Adrenal gland (tissue), 12 donors: ENCODE results near the gene TH. TPM values are rescaled to one million over a fixed set of nuclear protein-coding genes. Genes with fewer than 3 reads are reported as not detected.

ENCODE experiments used
- DNase-seq, 7 donors: peaks; one replicate each; pipeline ENCODE4 v3.0.0-alpha.2; 2019 to 2020
- H3K27ac ChIP-seq, 5 donors: fragments of 200-600 bp; sonication (generic) in 4 of 5; 1 replicate in 3 of 5; 2 replicates in 2 of 5; pipeline versions ENCODE4 v1.5.1 to v1.8.0; 2016 to 2020; ENCODE audit warnings: mild to moderate bottlenecking in 1 of 5
- H3K27me3 ChIP-seq: fragments of 200-600 bp; 2 replicates; pipeline ENCODE4 v1.8.0; 2021
- H3K36me3 ChIP-seq, 2 donors: fragments of 200-600 bp; replicated peaks in 1 of 2; 1 replicate in 1 of 2; 2 replicates in 1 of 2; pipeline versions ENCODE4 v1.5.1 to v1.8.0; 2018 to 2022
- H3K4me1 ChIP-seq, 2 donors: fragments of 200-600 bp; replicated peaks in 1 of 2; 1 replicate in 1 of 2; 2 replicates in 1 of 2; pipeline versions ENCODE4 v1.5.1 to v1.8.0; 2018 to 2021
- H3K4me3 ChIP-seq, 4 donors: fragments of 200-600 bp; sonication (generic) in 3 of 4; one replicate each; pipeline ENCODE4 v1.5.1; 2016 to 2018
- H3K9me3 ChIP-seq, 3 donors: fragments of 200-600 bp; sonication (generic) in 1 of 3; replicated peaks in 1 of 3; 1 replicate in 2 of 3; 2 replicates in 1 of 3; pipeline versions ENCODE4 v1.5.1 to v1.8.0; 2016 to 2021
- POLR2A ChIP-seq, 2 donors: fragments of 450-650 bp; IDR thresholded peaks; one replicate each; pipeline ENCODE4 v1.6.1; 2017; ENCODE audit warnings: antibody characterized with exemption in 2 of 2, mild to moderate bottlenecking in 2 of 2, moderate library complexity in 1 of 2
- WGBS, 4 donors: extraction: QIAGEN DNeasy Blood & Tissue Kit in 2 of 4; methylation state at CpG; one replicate each; pipeline versions ENCODE4 v1.1.5 to v1.1.7; 2013 to 2017; 5-methylcytosine and 5-hydroxymethylcytosine counted together
- intact Hi-C, 2 donors: fragments of 100-400 bp; cut with DNase I; formaldehyde crosslinking; loops; one replicate each; pipeline versions ENCODE4 v1.14.1 to v1.15.0; 2022 to 2023
- polyA plus RNA-seq, 3 donors: library from polyadenylated mRNA; stranded (reverse); fragments of 200-250 nt in 2 of 3; fragments of 350-450 nt in 1 of 3; fragmentation: Illumina TruSeq in 1 of 3; extraction: RNeasy Lipid Tissue Mini Kit (QIAGEN cat#74804) in 1 of 3; gene quantifications; one replicate each; pipeline ENCODE4 v1.2.3, GENCODE V29; 2013 to 2014
- total RNA-seq, 9 donors: library from RNA; depleted of rRNA in 4 of 9; stranded (reverse); fragments of >200 nt in 4 of 9; fragments of 120-200 nt in 1 of 9; fragmentation: NEBNext Ultra II Directional in 1 of 9; extraction: Animal tissue kit (Norgen Biotek cat#: 25700) in 1 of 9; gene quantifications; one replicate each; pipeline versions ENCODE4 v1.1.0 to v1.2.4, GENCODE V29; 2013 to 2023
- TF ChIP-seq, protein P1 (sequence below), 6 experiments: fragments of 450-650 bp in 4 of 6; fragments of 200-600 bp in 2 of 6; sonication (generic) in 1 of 6; IDR thresholded peaks; 1 replicate in 5 of 6; 2 replicates in 1 of 6; pipeline versions ENCODE4 v1.5.1 to v1.8.0; 2016 to 2021; ENCODE audit warnings: antibody characterized with exemption in 6 of 6, mild to moderate bottlenecking in 2 of 6, moderate library complexity in 1 of 6
- donor health status: healthy with polysubstance abuse.
- donor health status: Bipolar disorder and iron deficiency.
- donor health status: DM: yes; HTN: yes; CAD: no.
- donor health status: DM: no; HTN: no; CAD: no.
- donor health status: DM: no; HTN: no; CAD: no.
- donor health status: DM: yes; HTN: yes; CAD: no.

Gene TH
- total and polyA plus RNA-seq, 12 donors, result 0.54 to 1,253 (median 55.2) TPM; not detected in 1

DNA sequence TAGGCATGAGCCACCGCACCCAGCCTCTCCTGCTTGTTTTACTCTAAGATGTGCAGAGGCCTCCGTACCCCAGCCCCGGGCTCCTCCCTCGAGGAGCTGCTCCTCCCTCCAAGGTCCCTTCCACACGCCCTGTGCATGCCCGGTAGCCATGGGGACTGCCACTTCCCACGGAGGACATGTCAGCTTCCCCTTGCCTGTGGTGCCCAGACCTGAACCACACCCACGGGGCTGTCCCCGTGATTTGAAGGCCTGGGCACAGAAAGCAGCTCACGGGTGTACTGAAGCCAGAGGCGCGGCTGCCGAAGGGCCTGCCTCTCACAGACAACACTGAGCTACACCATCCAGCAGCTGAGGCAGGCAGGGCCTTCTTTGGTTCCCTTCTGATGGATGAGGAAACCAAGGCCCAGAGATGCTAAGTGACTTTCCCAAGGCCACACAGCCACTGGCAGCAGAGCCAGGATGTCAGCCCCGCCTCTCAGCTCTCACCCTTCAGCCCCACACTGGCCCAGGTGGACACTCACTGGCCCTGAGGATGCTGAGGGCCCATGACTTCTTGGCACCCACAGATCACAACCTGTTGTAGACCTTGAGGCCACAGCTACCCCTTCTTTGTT lies 17.9 kb downstream of the TH start:
- Histone ChIP-seq H3K4me1 (peaks cover 0 to 6% of the 10 kb centered on the region in 2 donors), H3K9me3 (no peaks in the 10 kb centered on the region), H3K27ac (no peak overlapping the region), H3K4me3 (no peak overlapping the region), H3K27me3 (peaks cover 9% of the 10 kb centered on the region), H3K36me3 (no peaks in the 10 kb centered on the region)
- intact Hi-C loops, result loop anchor here (2.0 to 10.0 kb wide), 7 partner anchors 221 to 509 kb away; partner anchors contain the start of gene TNNI2 (in 1 of the 2)
- no peak for TF ChIP-seq POLR2A (IDR thresholded peaks at IDR 0.05)
- TF ChIP-seq, protein P1, sequence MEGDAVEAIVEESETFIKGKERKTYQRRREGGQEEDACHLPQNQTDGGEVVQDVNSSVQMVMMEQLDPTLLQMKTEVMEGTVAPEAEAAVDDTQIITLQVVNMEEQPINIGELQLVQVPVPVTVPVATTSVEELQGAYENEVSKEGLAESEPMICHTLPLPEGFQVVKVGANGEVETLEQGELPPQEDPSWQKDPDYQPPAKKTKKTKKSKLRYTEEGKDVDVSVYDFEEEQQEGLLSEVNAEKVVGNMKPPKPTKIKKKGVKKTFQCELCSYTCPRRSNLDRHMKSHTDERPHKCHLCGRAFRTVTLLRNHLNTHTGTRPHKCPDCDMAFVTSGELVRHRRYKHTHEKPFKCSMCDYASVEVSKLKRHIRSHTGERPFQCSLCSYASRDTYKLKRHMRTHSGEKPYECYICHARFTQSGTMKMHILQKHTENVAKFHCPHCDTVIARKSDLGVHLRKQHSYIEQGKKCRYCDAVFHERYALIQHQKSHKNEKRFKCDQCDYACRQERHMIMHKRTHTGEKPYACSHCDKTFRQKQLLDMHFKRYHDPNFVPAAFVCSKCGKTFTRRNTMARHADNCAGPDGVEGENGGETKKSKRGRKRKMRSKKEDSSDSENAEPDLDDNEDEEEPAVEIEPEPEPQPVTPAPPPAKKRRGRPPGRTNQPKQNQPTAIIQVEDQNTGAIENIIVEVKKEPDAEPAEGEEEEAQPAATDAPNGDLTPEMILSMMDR (IDR thresholded peaks at IDR 0.05), result no peak
- no peak for DNase-seq
- WGBS, 4 donors, result 54 to 67% (median 57%) methylated on average over 14 of the region's 14 CpGs

DNA sequence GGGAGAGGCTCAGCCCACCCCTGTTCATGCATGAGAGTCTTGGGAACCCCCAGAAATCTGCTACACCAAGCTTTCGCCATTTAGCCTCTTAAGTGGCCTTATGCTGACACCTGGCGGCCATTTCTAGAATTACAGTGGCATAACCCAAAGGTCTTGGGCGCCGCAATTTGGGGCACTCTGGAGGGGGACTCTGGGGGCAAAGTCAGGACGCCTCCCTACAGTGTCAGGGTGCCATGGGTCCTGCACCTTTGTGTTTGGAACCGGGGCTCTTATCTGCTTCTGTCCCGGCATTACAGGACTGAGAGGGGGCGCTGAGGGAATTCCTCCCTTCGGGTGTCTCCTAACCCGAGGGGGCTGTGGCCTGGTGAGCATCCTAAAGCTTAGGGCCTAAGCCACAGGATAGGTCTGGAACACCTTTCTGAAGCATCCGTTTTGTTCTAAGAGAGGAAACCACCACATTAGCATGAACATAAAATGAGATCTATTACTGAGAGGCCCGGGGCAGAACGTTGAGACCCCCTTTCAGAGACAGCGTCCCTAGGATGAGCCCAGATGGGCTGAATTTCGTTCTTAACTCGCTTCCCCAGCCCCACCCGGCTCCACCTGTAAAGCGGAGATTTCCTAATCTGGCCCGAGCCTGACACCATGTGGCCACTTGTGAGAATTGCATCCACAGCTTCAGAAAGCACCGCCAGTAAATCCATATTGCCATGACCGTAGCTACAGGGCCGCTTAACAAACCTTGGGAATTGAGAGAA lies 19.9 kb downstream of the TH start:
- 0 to 3% (median 2%) methylated on average over 11 to 22 of the region's 22 CpGs for WGBS, 4 donors
- H3K27me3 ChIP-seq, result peaks cover 14% of the 10 kb centered on the region
- TF ChIP-seq, protein P1 (IDR thresholded peaks at IDR 0.05), result peak; percentile 72 to 93 (median 88)
- no peak for TF ChIP-seq POLR2A (IDR thresholded peaks at IDR 0.05)
- no peak overlapping the region for H3K4me3 ChIP-seq
- peaks cover 0 to 6% of the 10 kb centered on the region in 2 donors for H3K4me1 ChIP-seq
- intact Hi-C loops, result loop anchor here (2.0 to 10.0 kb wide), 8 partner anchors 219 to 507 kb away; partner anchors contain the start of gene TNNI2 (in 1 of the 2)
- H3K27ac ChIP-seq, result no peak overlapping the region
- H3K36me3 ChIP-seq, result no peaks in the 10 kb centered on the region
- DNase-seq, result peak; percentile 68 to 94 (median 86)
- H3K9me3 ChIP-seq, result no peaks in the 10 kb centered on the region

DNA sequence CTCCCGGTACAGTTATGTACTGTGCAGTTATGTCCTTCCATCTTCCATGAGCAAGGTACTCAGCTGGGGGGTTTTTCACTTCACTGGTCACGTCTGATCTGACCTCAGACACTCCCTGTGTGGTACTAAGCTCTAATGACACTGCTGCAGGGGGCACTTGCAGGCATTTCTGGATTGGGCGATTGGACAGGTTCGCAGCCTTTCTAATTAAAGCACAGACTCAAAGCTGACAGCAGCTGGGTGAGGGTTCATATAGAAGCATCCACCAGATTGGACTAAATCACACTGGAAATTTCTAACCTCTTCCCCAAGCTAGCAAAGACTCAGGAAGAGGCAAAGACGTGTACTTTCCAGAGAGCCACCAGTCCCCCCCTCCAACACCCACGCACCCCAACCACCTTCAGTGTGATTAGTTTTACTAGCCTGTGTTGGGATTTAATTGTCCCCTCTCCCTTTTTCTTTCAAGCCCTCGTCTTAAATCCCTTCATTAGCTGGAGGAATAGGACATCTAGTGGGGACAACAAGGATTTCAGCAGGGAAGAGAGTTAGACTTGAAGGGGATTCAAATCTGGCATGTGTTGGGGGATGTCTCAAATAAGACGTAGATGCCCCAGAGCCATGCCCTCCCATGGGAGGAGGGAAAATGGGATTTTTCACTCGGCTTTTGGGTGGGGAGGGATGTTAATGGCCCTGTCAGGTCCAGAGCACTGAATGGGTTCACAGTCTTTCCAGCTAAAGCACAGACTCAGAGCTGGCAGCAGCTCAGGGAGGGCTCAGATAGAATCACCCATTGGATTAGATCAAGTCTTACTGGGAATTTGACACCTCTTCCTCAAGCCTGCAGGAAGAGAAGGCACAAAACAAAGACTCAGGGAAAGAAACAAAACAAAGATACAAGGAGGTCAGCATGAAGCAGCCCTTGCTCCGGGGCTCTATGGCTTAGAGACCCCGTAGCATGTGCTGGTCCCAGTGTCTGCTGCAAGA lies 21.5 kb downstream of the TH start:
- 24 to 34% (median 29%) methylated on average over 8 to 11 of the region's 11 CpGs for WGBS, 4 donors
- intact Hi-C loops, result loop anchor here (2.0 to 10.0 kb wide), 7 partner anchors 218 to 505 kb away; partner anchors contain the start of gene TNNI2 (in 1 of the 2)
- Histone ChIP-seq H3K27me3 (peaks cover 18% of the 10 kb centered on the region), H3K27ac (no peak overlapping the region), H3K9me3 (no peaks in the 10 kb centered on the region), H3K36me3 (no peaks in the 10 kb centered on the region), H3K4me3 (no peak overlapping the region), H3K4me1 (peaks cover 0 to 6% of the 10 kb centered on the region in 2 donors)
- TF ChIP-seq, protein P1 (IDR thresholded peaks at IDR 0.05), result peak; percentile 19 to 52 (median 40)
- TF ChIP-seq POLR2A (IDR thresholded peaks at IDR 0.05), result no peak
- no peak for DNase-seq
